Mesothelial cell of epicardium (in vitro differentiated cells): Measurements from ENCODE around the gene IRF1. TPM values are rescaled to one million over a fixed set of nuclear protein-coding genes. Genes with fewer than 3 reads are reported as not detected.

ENCODE experiments used
- DNase-seq, 2 experiments: peaks; one replicate each; pipeline ENCODE4 v3.0.0; 2021; ENCODE audit warnings: low spot score in 2 of 2; ENCODE audit not compliant: unreplicated experiment in 2 of 2
- H3K27ac Mint-ChIP-seq: 2 replicates; pipeline ENCODE4 v1.8.0; 2021; ENCODE audit warnings: mixed read lengths
- H3K27me3 Mint-ChIP-seq: 2 replicates; pipeline ENCODE4 v1.8.0; 2021; ENCODE audit warnings: low read depth, mixed read lengths
- H3K36me3 Mint-ChIP-seq: 2 replicates; pipeline ENCODE4 v1.8.0; 2021; ENCODE audit warnings: mixed read lengths
- H3K4me1 Mint-ChIP-seq: 2 replicates; pipeline ENCODE4 v1.8.0; 2021; ENCODE audit warnings: mixed read lengths
- H3K4me3 Mint-ChIP-seq: 2 replicates; pipeline ENCODE4 v1.8.0; 2021; ENCODE audit warnings: mild to moderate bottlenecking, moderate library complexity, mixed read lengths
- H3K9me3 Mint-ChIP-seq: 2 replicates; pipeline ENCODE4 v1.8.0; 2021; ENCODE audit warnings: mixed read lengths
- CTCF ChIP-seq: fragments of 200-600 bp; sonication (generic); IDR thresholded peaks from one replicate; pipeline ENCODE4 v1.5.0; 2021; ENCODE audit warnings: antibody characterized with exemption; ENCODE audit not compliant: unreplicated experiment
- total RNA-seq: library from RNA; stranded (reverse); gene quantifications from 3 replicates; pipeline ENCODE4 v1.2.1, GENCODE V29; 2021

IRF1 gene
- total RNA-seq, 1 donor from 2014 or later: 33.3 TPM

- Mint-ChIP-seq H3K27ac (no peak overlapping the region), H3K36me3 (peaks cover 4% of the 10 kb centered on the region), H3K9me3 (no peaks in the 10 kb centered on the region), H3K27me3 (peaks cover 3% of the 10 kb centered on the region), H3K4me1 (peaks cover 45% of the 10 kb centered on the region), H3K4me3 (no peak overlapping the region)
- no peak for TF ChIP-seq CTCF
- no peak for DNase-seq
These were observed 58.9 kb downstream of the IRF1 start for GRCh38 chr5:132431632-132432031.

Other genes with a start within 250 kb of the IRF1 start
- 48.8 to 50.7 TPM (median 50.1 TPM) in 3 replicates for gene PDLIM4, start 233.1 kb downstream of the IRF1 start, total RNA-seq
- 2.1 to 2.4 TPM (median 2.2 TPM) in 3 replicates for gene SLC22A4, start 196.4 kb downstream of the IRF1 start, total RNA-seq
- gene SLC22A5, start 121.1 kb downstream of the IRF1 start, total RNA-seq: 27.7 to 31.1 TPM (median 30.8 TPM) in 3 replicates
- not detected in 3 replicates for gene IL5, start 52.7 kb upstream of the IRF1 start, total RNA-seq
- gene RAD50, start 66.2 kb upstream of the IRF1 start, total RNA-seq: 50.3 to 52.5 TPM (median 51.6 TPM) in 3 replicates
- gene IL13, start 167.4 kb upstream of the IRF1 start, total RNA-seq: 0.33 to 0.78 TPM (median 0.50 TPM) in 3 replicates
- not detected in 3 replicates for gene IL4, start 183.2 kb upstream of the IRF1 start, total RNA-seq
- 24.7 to 28.2 TPM (median 27.4 TPM) in 3 replicates for gene KIF3A, start 246.8 kb upstream of the IRF1 start, total RNA-seq